Spleen (tissue), 11 donors: ENCODE data around the gene POLE4. TPM values are rescaled to one million over a fixed set of nuclear protein-coding genes. Genes with fewer than 3 reads are reported as not detected.

Source experiments
- DNase-seq: peaks from one replicate; pipeline ENCODE4 v3.0.0-alpha.2; 2020
- H3K27ac ChIP-seq, 8 donors: fragments of 200-600 bp; sonication (generic) in 7 of 8; 1 replicate in 4 of 8; 2 replicates in 4 of 8; pipeline versions ENCODE4 v1.5.0 to v1.8.0; 2016 to 2021; ENCODE audit warnings: inconsistent platforms in 4 of 8, mild to moderate bottlenecking in 4 of 8, moderate library complexity in 1 of 8
- H3K27me3 ChIP-seq, 7 donors: fragments of 200-600 bp; sonication (generic) in 6 of 7; replicated peaks in 1 of 7; 1 replicate in 4 of 7; 2 replicates in 3 of 7; pipeline versions ENCODE4 v1.5.0 to v1.8.0; 2016 to 2021; ENCODE audit warnings: inconsistent platforms in 3 of 7, mild to moderate bottlenecking in 1 of 7
- H3K36me3 ChIP-seq, 6 donors: fragments of 200-600 bp; sonication (generic) in 5 of 6; 1 replicate in 4 of 6; 2 replicates in 2 of 6; pipeline versions ENCODE4 v1.5.0 to v1.8.0; 2016 to 2021; ENCODE audit warnings: inconsistent platforms in 2 of 6
- H3K4me1 ChIP-seq, 6 donors: fragments of 200-600 bp; sonication (generic) in 5 of 6; 1 replicate in 3 of 6; 2 replicates in 3 of 6; pipeline versions ENCODE4 v1.5.0 to v1.8.0; 2016 to 2021; ENCODE audit warnings: inconsistent platforms in 3 of 6
- H3K4me3 ChIP-seq, 8 donors: fragments of 200-600 bp; sonication (generic) in 7 of 8; 1 replicate in 4 of 8; 2 replicates in 4 of 8; pipeline versions ENCODE4 v1.5.0 to v1.8.0; 2016 to 2021; ENCODE audit warnings: inconsistent platforms in 4 of 8, mild to moderate bottlenecking in 4 of 8, moderate library complexity in 2 of 8
- H3K9me3 ChIP-seq, 8 donors: fragments of 200-600 bp; sonication (generic) in 7 of 8; 1 replicate in 4 of 8; 2 replicates in 4 of 8; pipeline versions ENCODE4 v1.5.0 to v1.8.0; 2016 to 2021; ENCODE audit warnings: inconsistent platforms in 4 of 8
- CTCF ChIP-seq, 11 experiments: fragments of 200-600 bp in 7 of 11; fragments of 450-650 bp in 4 of 11; sonication (generic) in 4 of 11; IDR thresholded peaks in 8 of 11; conservative IDR thresholded peaks in 3 of 11; 1 replicate in 7 of 11; 2 replicates in 4 of 11; pipeline versions ENCODE4 v1.4.0 to v1.8.0; 2016 to 2021; ENCODE audit warnings: antibody characterized with exemption in 11 of 11, inconsistent platforms in 4 of 11, mild to moderate bottlenecking in 1 of 11
- POLR2A ChIP-seq, 3 donors: fragments of 450-650 bp; IDR thresholded peaks; one replicate each; pipeline ENCODE4 v1.5.1; 2017; ENCODE audit warnings: antibody characterized with exemption in 3 of 3, mild to moderate bottlenecking in 1 of 3
- POLR2AphosphoS5 ChIP-seq, 3 donors: sonication (generic); formaldehyde crosslinking; IDR thresholded peaks; one replicate each; pipeline ENCODE4 v1.5.1; 2017; ENCODE audit warnings: antibody characterized with exemption in 3 of 3
- WGBS, 5 donors: extraction: QIAGEN DNeasy Blood & Tissue Kit in 3 of 5; methylation state at CpG; one replicate each; pipeline versions ENCODE4 v1.1.5 to v1.1.7; 2013 to 2018; 5-methylcytosine and 5-hydroxymethylcytosine counted together
- intact Hi-C: fragments of 100-400 bp; cut with DNase I; formaldehyde crosslinking; loops from one replicate; pipeline ENCODE4 v1.15.0; 2023; ENCODE audit warnings: low total_unique reads
- polyA plus RNA-seq, 3 donors: library from polyadenylated mRNA; stranded (reverse); fragments of 200-250 nt; gene quantifications; one replicate each; pipeline ENCODE4 v1.2.1, GENCODE V29; 2013
- total RNA-seq, 7 donors: library from RNA; depleted of rRNA in 3 of 7; stranded (reverse); fragments of >200 nt in 3 of 7; fragmentation: NEBNext Ultra II Directional in 4 of 7; extraction: Animal tissue kit (Norgen Biotek cat#: 25700) in 4 of 7; gene quantifications; one replicate each; pipeline versions ENCODE4 v1.1.0 to v1.2.1, GENCODE V29; 2016 to 2021
- donor health status: healthy with polysubstance abuse.
- donor health status: DM: no; HTN: no; CAD: no; lungs with moderate emphysema.
- donor health status: DM: no; HTN: no; CAD: no.
- donor health status: Bipolar disorder and iron deficiency.
- donor health status: healthy.
- donor health status: DM: no; HTN: no; CAD: no.
- donor health status: DM: yes; HTN: yes; CAD: no.

POLE4 gene
- total and polyA plus RNA-seq, 10 donors, result 22.8 to 96.9 (median 46.4) TPM

- Histone ChIP-seq H3K9me3 (peaks cover 0 to 12% (median 0%) of the 10 kb centered on the region in 8 donors), H3K4me3 (no peak overlapping the region), H3K27me3 (no peaks in the 10 kb centered on the region), H3K36me3 (no peaks in the 10 kb centered on the region), H3K4me1 (no peaks in the 10 kb centered on the region), H3K27ac (no peak overlapping the region)
- WGBS, 5 donors, result 83 to 89% (median 87%) methylated on average over 2 of the region's 2 CpGs
- DNase-seq, result no peak
- intact Hi-C loops, result no loop called here
- no peak for TF ChIP-seq POLR2A (IDR thresholded peaks at IDR 0.05)
- no peak for TF ChIP-seq CTCF (IDR thresholded peaks at IDR 0.05 in 8 of 11, conservative IDR thresholded peaks at IDR 0.05 in 3 of 11)
- TF ChIP-seq POLR2AphosphoS5 (IDR thresholded peaks at IDR 0.05), result no peak
These were observed 59.7 kb downstream of the POLE4 start for GRCh38 chr2:75018162-75018561.

Other genes starting within 250 kb of the POLE4 start
- 10 to 100 TPM; 15.3 to 67.8 (median 17.3) TPM for gene HK2, start 124.5 kb upstream of the POLE4 start, total RNA-seq
- gene HK2, start 124.5 kb upstream of the POLE4 start, polyA plus RNA-seq, result 1 to 10 TPM; 4.8 to 8.1 (median 4.9) TPM
- gene TACR1, start 240.9 kb downstream of the POLE4 start, total RNA-seq, result under 1 TPM in 4 of 7 donors, not detected in 3; 0.13 to 0.28 (median 0.16) TPM
- under 1 TPM; 0.02 to 0.03 (median 0.02) TPM for gene TACR1, start 240.9 kb downstream of the POLE4 start, polyA plus RNA-seq